HEK293 (cell line): Measurements from ENCODE around the gene NUMA1.

Experiments
- CTCF ChIA-PET: fragments of 350-600 bp; formaldehyde crosslinking; extraction: SDS; loops from one replicate; lab custom pipeline; 2021; ENCODE audit warnings: antibody characterized with exemption; lab: Yijun Ruan, JAX
- POLR2A ChIA-PET: fragments of 300-600 bp; formaldehyde crosslinking; extraction: SDS; loops from one replicate; lab custom pipeline; 2020; ENCODE audit warnings: antibody characterized with exemption, inconsistent platforms; lab: Yijun Ruan, JAX
- H3K27ac ChIP-seq: fragments of 200-500 bp; sonication (Bioruptor generic); 2 replicates; pipeline ENCODE4 v1.5.1; 2014; ENCODE audit warnings: low read depth, low read length, control low read depth, inconsistent platforms; ENCODE audit errors: extremely low read depth
- H3K36me3 ChIP-seq, 2 experiments: fragments of 200-500 bp in 1 of 2; sonication (Bioruptor generic) in 1 of 2; 1 replicate in 1 of 2; 2 replicates in 1 of 2; pipeline ENCODE4 v1.5.1; 2014 to 2017; ENCODE audit warnings: inconsistent platforms in 2 of 2, low read length in 2 of 2; ENCODE audit not compliant: control insufficient read depth in 2 of 2, insufficient read depth in 1 of 2
- H3K4me1 ChIP-seq: fragments of 200-500 bp; sonication (Bioruptor generic); 2 replicates; pipeline ENCODE4 v1.5.1; 2014; ENCODE audit warnings: mild to moderate bottlenecking, low read length, inconsistent platforms; ENCODE audit not compliant: control insufficient read depth, insufficient read depth
- H3K4me3 ChIP-seq: 2 replicates; pipeline ENCODE4 v1.5.1; 2011; ENCODE audit warnings: low read depth, mild to moderate bottlenecking, control low read depth, low read length, moderate library complexity
- H3K9me3 ChIP-seq: fragments of 200-500 bp; sonication (Bioruptor generic); 2 replicates; pipeline ENCODE4 v1.5.1; 2014; ENCODE audit warnings: low read depth, low read length, inconsistent platforms; ENCODE audit not compliant: control insufficient read depth, insufficient read depth
- BCL11A ChIP-seq: fragments of 450-650 bp; formaldehyde crosslinking; IDR thresholded peaks from 2 replicates; pipeline ENCODE4 v1.5.1; 2016; ENCODE audit warnings: low read depth, missing biosample characterization, missing genetic modification characterization
- IKZF3 ChIP-seq: fragments of 450-650 bp; IDR thresholded peaks from 2 replicates; pipeline ENCODE4 v1.5.0; 2018; ENCODE audit warnings: missing biosample characterization, mild to moderate bottlenecking, missing genetic modification characterization, moderate library complexity
- MZF1 ChIP-seq: fragments of 450-650 bp; formaldehyde crosslinking; IDR thresholded peaks from 2 replicates; pipeline ENCODE4 v1.5.1; 2017; ENCODE audit warnings: missing biosample characterization, missing genetic modification characterization, borderline replicate concordance
- PRDM1 ChIP-seq: fragments of 450-650 bp; formaldehyde crosslinking; IDR thresholded peaks from 2 replicates; pipeline ENCODE4; 2016; ENCODE audit warnings: missing biosample characterization, missing genetic modification characterization
- ZBTB17 ChIP-seq: fragments of 450-650 bp; formaldehyde crosslinking; IDR thresholded peaks from 2 replicates; pipeline ENCODE4 v1.5.1; 2016; ENCODE audit warnings: missing biosample characterization, missing genetic modification characterization
- ZNF10 ChIP-seq: fragments of 450-650 bp; formaldehyde crosslinking; IDR thresholded peaks from 2 replicates; pipeline ENCODE4 v1.5.1; 2017; ENCODE audit warnings: missing biosample characterization, missing genetic modification characterization
- ZNF155 ChIP-seq: fragments of 450-650 bp; formaldehyde crosslinking; IDR thresholded peaks from 2 replicates; pipeline ENCODE4 v1.5.1; 2016; ENCODE audit warnings: missing biosample characterization, missing genetic modification characterization
- ZNF341 ChIP-seq: fragments of 450-650 bp; formaldehyde crosslinking; IDR thresholded peaks from 2 replicates; pipeline ENCODE4; 2016; ENCODE audit warnings: low read depth, missing biosample characterization, missing genetic modification characterization
- ZNF366 ChIP-seq: fragments of 450-650 bp; formaldehyde crosslinking; conservative IDR thresholded peaks from 2 replicates; pipeline ENCODE4 v1.5.1; 2016; ENCODE audit warnings: missing biosample characterization, missing genetic modification characterization
- TF ChIP-seq, protein P1 (sequence below): fragments of 450-650 bp; formaldehyde crosslinking; IDR thresholded peaks from 2 replicates; pipeline ENCODE4 v1.5.1; 2016; ENCODE audit warnings: missing biosample characterization, missing genetic modification characterization
- TF ChIP-seq, protein P2 (sequence below): fragments of 450-650 bp; formaldehyde crosslinking; conservative IDR thresholded peaks from 2 replicates; pipeline ENCODE4 v1.5.1; 2016; ENCODE audit warnings: low read depth, missing biosample characterization, missing genetic modification characterization
- TF ChIP-seq, protein P3 (sequence below): fragments of 450-650 bp; formaldehyde crosslinking; IDR thresholded peaks from 2 replicates; pipeline ENCODE4 v1.5.1; 2017; ENCODE audit warnings: missing biosample characterization, missing genetic modification characterization
- TF ChIP-seq, protein P4 (sequence below): fragments of 450-650 bp; formaldehyde crosslinking; IDR thresholded peaks from 2 replicates; pipeline ENCODE4 v1.5.1; 2016; ENCODE audit warnings: missing biosample characterization, missing genetic modification characterization

NUMA1 gene

DNA sequence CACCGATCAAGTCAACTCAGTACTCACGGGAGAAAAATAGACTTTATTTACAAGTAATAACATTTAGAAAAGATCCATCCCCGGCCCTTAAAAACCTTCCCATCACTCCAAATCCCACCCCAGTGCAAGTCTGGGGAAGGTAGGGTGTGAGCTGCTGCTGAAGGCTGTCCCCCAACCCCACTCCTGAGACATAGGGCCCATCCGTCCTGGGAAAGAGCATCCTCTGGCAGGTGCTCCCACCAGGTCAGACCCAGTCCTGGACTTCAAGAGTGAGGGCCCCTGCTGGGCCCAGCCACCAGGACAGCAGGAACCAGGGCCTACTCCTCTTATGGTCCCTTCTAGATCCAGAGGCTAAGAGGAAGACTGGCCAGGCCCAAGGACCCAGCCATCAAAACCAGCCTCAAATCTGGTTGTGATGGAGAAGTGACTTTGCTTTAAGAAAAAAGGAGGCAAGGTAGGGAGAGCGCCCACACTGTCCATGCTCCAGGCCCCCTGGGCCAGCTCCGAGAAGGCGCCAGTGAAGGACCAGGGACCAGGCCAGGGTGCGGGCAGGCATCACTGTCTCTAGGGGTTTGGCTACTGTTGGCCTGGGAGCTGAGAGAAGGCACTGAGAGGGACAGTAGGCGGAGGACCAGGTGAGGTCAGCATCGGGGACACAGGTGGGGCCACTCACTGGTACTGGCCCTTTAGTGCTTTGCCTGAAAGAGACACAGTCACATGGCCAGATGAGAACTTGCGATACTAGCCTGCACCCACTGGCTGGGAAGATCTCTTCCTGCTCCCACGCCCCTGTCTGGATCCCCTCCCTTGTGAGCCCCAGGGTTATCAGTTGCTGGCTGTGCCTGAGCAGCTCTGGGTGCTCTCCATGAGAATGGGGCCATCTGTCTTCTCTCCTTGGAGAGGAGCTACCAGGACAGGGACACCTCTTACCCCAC, 77.2 kb downstream of the NUMA1 start:
- no peaks in the 10 kb centered on the region for H3K4me1 ChIP-seq
- H3K4me3 ChIP-seq, result no peak overlapping the region
- ChIA-PET POLR2A (no interaction called here), CTCF (interaction anchor here (0.6 to 2.8 kb wide), 4 partner anchors 9 to 429 kb away, joined by 3 to 10 read pairs (median 3); no protein-coding TSS in a partner anchor)
- H3K36me3 ChIP-seq, result peaks cover 0 to 84% of the 10 kb centered on the region in 2 experiments; a peak in 1 of 3 replicates
- no peak overlapping the region for H3K27ac ChIP-seq
- no peaks in the 10 kb centered on the region for H3K9me3 ChIP-seq
- peak; percentile 44 for TF ChIP-seq ZNF10 (tag by site-specific recombination)
- TF ChIP-seq, protein P1, sequence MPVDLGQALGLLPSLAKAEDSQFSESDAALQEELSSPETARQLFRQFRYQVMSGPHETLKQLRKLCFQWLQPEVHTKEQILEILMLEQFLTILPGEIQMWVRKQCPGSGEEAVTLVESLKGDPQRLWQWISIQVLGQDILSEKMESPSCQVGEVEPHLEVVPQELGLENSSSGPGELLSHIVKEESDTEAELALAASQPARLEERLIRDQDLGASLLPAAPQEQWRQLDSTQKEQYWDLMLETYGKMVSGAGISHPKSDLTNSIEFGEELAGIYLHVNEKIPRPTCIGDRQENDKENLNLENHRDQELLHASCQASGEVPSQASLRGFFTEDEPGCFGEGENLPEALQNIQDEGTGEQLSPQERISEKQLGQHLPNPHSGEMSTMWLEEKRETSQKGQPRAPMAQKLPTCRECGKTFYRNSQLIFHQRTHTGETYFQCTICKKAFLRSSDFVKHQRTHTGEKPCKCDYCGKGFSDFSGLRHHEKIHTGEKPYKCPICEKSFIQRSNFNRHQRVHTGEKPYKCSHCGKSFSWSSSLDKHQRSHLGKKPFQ (tag by site-specific recombination), result no peak

DNA sequence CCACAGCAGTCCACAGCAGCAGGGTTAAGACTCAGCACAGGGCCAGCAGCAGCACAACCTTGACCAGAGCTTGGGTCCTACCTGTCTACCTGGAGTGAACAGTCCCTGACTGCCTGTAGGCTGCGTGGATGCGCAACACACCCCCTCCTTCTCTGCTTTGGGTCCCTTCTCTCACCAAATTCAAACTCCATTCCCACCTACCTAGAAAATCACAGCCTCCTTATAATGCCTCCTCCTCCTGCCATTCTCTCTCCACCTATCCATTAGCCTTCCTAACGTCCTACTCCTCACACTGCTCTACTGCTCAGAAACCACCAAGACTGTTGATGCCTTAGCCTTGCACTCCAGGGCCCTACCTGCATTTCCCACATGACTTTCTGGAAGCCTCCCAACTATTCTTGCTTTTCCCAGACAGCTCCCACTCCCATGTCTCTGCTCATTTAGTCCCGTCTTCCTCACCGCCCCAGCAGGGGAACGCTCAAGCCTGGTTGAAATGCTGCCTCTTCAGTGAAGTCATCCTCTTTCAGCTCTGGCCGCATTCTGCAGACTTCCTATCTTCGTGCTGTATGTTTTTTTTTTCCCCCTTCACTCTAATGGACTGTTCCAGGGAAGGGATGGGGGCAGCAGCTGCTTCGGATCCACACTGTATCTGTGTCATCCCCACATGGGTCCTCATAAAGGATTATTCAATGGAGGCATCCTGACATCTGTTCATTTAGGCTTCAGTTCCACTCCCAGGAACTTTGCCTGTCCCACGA, 78.3 kb downstream of the NUMA1 start:
- peaks cover 0 to 73% of the 10 kb centered on the region in 2 experiments; a peak in 1 of 3 replicates for H3K36me3 ChIP-seq

DNA sequence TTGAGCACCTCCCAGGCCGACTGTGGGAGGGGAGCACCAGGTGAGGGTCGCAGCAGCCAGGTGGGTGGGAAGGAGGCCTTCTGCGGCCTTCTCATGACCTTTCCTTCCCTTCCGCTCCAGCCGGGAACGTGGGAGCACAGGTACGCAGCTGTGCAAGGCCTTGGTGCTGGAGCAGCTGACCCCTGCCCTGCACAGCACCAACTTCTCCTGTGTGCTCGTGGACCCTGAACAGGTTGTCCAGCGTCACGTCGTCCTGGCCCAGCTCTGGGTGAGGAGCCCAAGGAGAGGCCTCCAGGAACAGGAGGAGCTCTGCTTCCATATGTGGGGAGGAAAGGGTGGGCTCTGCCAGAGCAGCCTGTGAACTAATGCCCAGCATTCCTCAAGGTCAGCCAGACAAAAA, 79.1 kb downstream of the NUMA1 start:
- no peaks in the 10 kb centered on the region for H3K4me1 ChIP-seq
- no peaks in the 10 kb centered on the region for H3K9me3 ChIP-seq
- ChIA-PET CTCF (interaction anchor here (0.7 to 1.2 kb wide), 2 partner anchors 13 to 23 kb away, joined by 3 to 4 read pairs; no protein-coding TSS in a partner anchor), POLR2A (interaction anchor here (1.8 kb wide), 1 partner anchor 13 kb away, joined by 4 read pairs; no protein-coding TSS in a partner anchor)
- peaks cover 0 to 66% of the 10 kb centered on the region in 2 experiments; a peak in 1 of 3 replicates for H3K36me3 ChIP-seq
- no peak overlapping the region for H3K27ac ChIP-seq
- no peak overlapping the region for H3K4me3 ChIP-seq
- TF ChIP-seq ZNF366 (no peak), ZNF10 (tag by site-specific recombination) (no peak), PRDM1 (tag by site-specific recombination) (no peak), ZNF155 (no peak), IKZF3 (tag by site-specific recombination) (no peak), MZF1 (tag by site-specific recombination) (no peak), BCL11A (tag by site-specific recombination) (no peak)
- TF ChIP-seq, protein P2, sequence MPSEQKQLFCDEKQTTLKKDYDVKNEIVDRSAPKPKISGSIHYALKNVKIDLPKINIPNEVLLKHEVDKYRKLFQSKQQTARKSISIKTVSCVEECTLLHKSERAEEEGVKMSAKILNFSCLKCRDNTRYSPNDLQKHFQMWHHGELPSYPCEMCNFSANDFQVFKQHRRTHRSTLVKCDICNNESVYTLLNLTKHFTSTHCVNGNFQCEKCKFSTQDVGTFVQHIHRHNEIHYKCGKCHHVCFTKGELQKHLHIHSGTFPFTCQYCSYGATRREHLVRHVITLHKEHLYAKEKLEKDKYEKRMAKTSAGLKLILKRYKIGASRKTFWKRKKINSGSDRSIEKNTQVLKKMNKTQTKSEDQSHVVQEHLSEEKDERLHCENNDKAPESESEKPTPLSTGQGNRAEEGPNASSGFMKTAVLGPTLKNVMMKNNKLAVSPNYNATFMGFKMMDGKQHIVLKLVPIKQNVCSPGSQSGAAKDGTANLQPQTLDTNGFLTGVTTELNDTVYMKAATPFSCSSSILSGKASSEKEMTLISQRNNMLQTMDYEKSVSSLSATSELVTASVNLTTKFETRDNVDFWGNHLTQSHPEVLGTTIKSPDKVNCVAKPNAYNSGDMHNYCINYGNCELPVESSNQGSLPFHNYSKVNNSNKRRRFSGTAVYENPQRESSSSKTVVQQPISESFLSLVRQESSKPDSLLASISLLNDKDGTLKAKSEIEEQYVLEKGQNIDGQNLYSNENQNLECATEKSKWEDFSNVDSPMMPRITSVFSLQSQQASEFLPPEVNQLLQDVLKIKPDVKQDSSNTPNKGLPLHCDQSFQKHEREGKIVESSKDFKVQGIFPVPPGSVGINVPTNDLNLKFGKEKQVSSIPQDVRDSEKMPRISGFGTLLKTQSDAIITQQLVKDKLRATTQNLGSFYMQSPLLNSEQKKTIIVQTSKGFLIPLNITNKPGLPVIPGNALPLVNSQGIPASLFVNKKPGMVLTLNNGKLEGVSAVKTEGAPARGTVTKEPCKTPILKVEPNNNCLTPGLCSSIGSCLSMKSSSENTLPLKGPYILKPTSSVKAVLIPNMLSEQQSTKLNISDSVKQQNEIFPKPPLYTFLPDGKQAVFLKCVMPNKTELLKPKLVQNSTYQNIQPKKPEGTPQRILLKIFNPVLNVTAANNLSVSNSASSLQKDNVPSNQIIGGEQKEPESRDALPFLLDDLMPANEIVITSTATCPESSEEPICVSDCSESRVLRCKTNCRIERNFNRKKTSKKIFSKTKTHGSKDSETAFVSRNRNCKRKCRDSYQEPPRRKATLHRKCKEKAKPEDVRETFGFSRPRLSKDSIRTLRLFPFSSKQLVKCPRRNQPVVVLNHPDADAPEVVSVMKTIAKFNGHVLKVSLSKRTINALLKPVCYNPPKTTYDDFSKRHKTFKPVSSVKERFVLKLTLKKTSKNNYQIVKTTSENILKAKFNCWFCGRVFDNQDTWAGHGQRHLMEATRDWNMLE (tag by site-specific recombination), result no peak
- TF ChIP-seq, protein P3, sequence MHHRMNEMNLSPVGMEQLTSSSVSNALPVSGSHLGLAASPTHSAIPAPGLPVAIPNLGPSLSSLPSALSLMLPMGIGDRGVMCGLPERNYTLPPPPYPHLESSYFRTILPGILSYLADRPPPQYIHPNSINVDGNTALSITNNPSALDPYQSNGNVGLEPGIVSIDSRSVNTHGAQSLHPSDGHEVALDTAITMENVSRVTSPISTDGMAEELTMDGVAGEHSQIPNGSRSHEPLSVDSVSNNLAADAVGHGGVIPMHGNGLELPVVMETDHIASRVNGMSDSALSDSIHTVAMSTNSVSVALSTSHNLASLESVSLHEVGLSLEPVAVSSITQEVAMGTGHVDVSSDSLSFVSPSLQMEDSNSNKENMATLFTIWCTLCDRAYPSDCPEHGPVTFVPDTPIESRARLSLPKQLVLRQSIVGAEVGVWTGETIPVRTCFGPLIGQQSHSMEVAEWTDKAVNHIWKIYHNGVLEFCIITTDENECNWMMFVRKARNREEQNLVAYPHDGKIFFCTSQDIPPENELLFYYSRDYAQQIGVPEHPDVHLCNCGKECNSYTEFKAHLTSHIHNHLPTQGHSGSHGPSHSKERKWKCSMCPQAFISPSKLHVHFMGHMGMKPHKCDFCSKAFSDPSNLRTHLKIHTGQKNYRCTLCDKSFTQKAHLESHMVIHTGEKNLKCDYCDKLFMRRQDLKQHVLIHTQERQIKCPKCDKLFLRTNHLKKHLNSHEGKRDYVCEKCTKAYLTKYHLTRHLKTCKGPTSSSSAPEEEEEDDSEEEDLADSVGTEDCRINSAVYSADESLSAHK (tag by site-specific recombination), result no peak

More for the DNA sequence above, 78.3 kb downstream of the NUMA1 start:
- CTCF ChIA-PET, result interaction anchor here (0.6 to 1.0 kb wide), 4 partner anchors 10 to 430 kb away, joined by 3 read pairs; no protein-coding TSS in a partner anchor
- Histone ChIP-seq H3K4me3 (no peak overlapping the region), H3K9me3 (no peaks in the 10 kb centered on the region), H3K4me1 (no peaks in the 10 kb centered on the region), H3K27ac (no peak overlapping the region)
- POLR2A ChIA-PET, result no interaction called here
- TF ChIP-seq, protein P4, sequence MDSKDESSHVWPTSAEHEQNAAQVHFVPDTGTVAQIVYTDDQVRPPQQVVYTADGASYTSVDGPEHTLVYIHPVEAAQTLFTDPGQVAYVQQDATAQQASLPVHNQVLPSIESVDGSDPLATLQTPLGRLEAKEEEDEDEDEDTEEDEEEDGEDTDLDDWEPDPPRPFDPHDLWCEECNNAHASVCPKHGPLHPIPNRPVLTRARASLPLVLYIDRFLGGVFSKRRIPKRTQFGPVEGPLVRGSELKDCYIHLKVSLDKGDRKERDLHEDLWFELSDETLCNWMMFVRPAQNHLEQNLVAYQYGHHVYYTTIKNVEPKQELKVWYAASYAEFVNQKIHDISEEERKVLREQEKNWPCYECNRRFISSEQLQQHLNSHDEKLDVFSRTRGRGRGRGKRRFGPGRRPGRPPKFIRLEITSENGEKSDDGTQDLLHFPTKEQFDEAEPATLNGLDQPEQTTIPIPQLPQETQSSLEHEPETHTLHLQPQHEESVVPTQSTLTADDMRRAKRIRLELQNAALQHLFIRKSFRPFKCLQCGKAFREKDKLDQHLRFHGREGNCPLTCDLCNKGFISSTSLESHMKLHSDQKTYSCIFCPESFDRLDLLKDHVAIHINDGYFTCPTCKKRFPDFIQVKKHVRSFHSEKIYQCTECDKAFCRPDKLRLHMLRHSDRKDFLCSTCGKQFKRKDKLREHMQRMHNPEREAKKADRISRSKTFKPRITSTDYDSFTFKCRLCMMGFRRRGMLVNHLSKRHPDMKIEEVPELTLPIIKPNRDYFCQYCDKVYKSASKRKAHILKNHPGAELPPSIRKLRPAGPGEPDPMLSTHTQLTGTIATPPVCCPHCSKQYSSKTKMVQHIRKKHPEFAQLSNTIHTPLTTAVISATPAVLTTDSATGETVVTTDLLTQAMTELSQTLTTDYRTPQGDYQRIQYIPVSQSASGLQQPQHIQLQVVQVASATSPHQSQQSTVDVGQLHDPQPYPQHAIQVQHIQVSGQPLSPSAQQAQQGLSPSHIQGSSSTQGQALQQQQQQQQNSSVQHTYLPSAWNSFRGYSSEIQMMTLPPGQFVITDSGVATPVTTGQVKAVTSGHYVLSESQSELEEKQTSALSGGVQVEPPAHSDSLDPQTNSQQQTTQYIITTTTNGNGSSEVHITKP (tag by site-specific recombination), result peak; percentile 74
- TF ChIP-seq ZBTB17 (tag by site-specific recombination), result 0 out of 2 replicates have a peak, but pooled peaks have one; percentile 45
- TF ChIP-seq ZNF341 (tag by site-specific recombination), result no peak
- TF ChIP-seq, all 188 proteins: peak for 2
